Measurements from ENCODE around the gene DLK1.

The DLK1 gene

GRCh38 chr14:100736269-100737180 is 9.8 kb downstream of the DLK1 start:
- no peak for DNase-seq

- DNase-seq = no peak
These were observed 10.8 kb downstream of the DLK1 start for GRCh38 chr14:100737526-100737925.

DNA sequence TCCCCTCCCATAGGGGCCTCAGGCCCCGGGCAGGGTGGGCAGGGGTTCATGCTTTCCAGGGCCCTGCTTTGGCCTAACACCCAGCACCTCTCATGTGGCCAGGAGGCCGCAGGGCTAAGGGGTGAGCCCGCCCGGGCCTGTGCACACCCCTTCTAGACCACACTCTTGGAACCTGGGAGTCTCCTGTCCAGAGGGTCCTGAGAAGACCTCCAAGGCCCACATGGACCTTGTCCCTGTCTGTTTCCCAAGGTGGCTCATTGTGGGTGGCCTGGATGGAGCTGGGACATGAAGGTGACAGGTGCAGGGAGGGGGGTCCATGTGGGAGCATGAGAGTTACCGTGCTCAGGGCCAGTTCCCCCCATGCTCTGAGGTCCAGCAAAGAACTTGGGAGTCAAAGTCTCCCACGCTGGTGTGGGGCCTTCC is 11.6 kb downstream of the DLK1 start:
- DNase-seq = no peak

- DNase-seq = no peak
These were observed 12.0 kb downstream of the DLK1 start for GRCh38 chr14:100738704-100739131.

- no peak for DNase-seq
These were observed 12.6 kb downstream of the DLK1 start for GRCh38 chr14:100739306-100739705.

- no peak for DNase-seq
These were observed 13.6 kb downstream of the DLK1 start for GRCh38 chr14:100740196-100740825.

DNA sequence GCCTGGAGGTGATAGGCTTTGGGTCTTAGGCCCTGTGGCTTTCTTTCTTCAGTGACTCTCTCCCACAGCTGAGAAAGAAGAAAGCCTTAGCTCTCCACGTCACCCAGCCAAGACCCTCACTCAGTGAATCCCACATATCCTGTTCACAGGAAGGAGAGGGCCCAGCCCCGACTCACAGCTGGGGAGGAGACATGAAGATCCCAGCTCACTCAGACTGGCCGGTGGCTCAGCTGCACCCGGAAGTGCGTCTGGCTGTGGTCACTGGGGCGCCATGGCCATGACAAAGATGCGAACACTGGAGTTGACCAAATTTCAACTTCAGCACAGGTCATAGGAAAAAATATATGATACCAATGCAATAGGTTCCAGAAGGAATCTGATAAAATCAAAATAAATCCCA is 14.2 kb downstream of the DLK1 start:
- no peak for DNase-seq

GRCh38 chr14:100741966-100742365 is 15.3 kb downstream of the DLK1 start:
- no peak for DNase-seq

DNA sequence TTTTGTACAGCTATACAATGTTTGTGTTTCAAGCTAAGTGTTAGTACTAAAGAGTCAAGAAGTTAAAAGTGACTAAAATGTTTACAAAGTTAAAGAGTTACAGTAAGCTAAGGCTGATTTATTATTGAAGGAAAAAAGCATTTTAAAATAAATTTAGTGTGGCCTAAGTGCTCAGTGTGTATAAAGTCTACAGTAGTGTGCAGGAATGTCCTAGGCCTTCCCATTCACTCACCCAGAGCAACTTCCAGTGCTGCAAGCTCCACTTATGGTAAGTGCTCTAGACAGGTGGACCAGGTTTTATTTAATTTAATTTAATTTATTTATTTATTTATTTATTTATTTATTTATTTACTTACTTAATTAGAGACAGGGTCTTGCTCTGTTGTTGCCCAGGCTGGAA is 19.6 kb downstream of the DLK1 start:
- no peak for DNase-seq

- peak; percentile 94 for DNase-seq
These were observed 20.4 kb downstream of the DLK1 start for GRCh38 chr14:100747021-100747586.

- DNase-seq = no peak
These were observed 21.0 kb downstream of the DLK1 start for GRCh38 chr14:100747736-100748135.

- DNase-seq = no peak
These were observed 21.7 kb downstream of the DLK1 start for GRCh38 chr14:100748403-100748802.

DNA sequence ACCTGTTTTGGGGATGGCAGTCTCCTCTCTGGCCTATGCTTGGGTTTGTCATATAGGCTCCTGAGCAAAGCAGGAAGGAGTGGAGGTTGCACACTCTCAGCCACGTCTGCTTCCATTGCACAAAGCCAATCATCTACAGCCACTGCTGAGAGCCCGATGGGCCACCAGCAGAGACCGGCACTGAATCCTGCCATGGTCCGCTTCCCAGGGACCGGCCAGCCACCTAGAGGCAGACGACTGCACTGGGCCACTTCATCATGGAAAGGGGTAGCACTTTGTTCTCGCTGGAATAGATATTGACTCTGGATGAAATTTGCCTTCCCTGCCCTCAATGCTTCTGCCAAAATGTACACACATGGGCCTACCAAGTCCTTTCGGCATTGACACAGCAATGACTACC is 22.3 kb downstream of the DLK1 start:
- no peak for DNase-seq

GRCh38 chr14:100749967-100750597 is 23.4 kb downstream of the DLK1 start:
- DNase-seq = no peak

- DNase-seq = no peak
These were observed 24.3 kb downstream of the DLK1 start for GRCh38 chr14:100750762-100751699.

- DNase-seq = no peak
These were observed 27.3 kb downstream of the DLK1 start for GRCh38 chr14:100754020-100754419.

DNA sequence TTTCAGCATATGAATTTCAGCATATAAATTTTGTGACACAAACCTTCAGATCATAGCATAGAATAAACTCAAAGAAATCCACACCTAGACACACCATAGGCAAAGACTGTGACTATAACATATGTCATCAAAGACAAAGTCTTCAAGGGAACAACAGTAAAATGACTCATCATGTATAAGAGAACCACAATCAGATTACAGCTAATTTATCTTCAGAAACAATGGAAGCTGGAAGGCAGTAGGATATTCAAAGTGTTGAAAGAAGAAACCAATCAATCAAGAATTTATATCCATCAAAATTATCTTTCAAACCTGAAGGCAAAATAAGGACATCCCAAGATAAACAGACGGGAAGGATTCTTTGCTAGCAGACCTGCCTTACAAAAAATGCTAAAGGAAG is 29.0 kb downstream of the DLK1 start:
- DNase-seq = no peak

DNA sequence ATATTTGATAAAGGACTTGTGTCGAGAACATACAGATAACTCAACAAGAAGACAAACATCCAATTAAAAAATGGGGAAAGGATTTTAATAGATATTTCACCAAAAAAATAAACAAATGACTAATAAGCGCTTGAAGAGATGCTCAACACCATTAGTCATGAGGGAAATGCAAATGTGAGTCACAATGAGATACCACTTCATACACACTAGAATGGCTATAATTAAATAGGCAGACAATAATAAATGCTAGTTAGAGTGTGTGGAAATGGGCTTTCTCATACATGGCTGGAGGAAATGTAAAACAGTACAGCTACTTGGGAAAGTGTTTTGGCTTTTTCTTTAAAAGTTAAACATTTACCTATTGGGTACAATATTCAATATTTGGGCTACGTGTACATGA is 34.8 kb downstream of the DLK1 start:
- DNase-seq = peak; percentile 46

DNA sequence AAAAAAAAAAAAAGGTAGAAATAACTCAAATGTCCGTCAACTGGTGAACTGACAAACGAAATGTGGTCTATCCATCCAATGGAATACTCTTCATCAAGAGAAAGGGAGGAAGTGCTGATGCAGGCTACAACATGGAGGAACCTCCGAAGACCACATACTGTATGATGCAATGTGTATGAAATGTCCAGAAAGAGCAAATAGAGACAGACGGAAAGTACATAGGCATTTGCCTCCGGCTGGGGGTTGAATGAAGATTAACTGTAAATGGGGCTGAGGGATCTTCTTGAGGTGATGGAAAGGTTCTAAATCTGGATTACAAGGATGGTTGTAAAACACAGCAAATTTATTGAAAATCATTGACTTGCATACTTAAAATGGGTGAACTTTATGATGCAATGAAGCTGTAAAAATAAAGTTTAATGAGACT is 35.4 kb downstream of the DLK1 start:
- DNase-seq = no peak

DNA sequence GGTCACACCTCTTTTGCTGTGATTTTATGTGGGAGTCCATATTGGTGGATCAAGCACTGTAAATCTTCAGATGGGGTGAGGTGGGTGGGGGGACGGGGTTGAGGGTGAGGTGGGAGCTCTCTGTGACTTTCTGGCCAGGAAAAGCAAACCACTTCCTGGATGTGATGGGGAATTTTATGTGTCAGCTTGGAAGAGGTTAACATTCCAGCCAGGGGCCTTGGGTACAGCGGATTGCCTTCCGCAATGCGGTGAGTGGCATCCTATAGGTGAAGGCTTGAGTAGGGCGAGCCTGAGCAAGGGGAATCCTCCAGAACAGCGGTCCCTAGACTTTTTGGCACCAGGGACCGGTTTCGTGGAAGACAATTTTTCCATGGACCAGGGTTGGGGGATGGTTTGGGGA is 36.2 kb downstream of the DLK1 start:
- no peak for DNase-seq

GRCh38 chr14:100764471-100765115 is 37.9 kb downstream of the DLK1 start:
- DNase-seq = no peak

- DNase-seq = no peak
These were observed 38.6 kb downstream of the DLK1 start for GRCh38 chr14:100765296-100765695.
